Pancreas (tissue), 10 donors: ENCODE measurements around the gene TSPYL6. TPM values are rescaled to one million over a fixed set of nuclear protein-coding genes. Genes with fewer than 3 reads are reported as not detected.

Experiments
- ATAC-seq, 4 donors: fragments of 200-7000 bp; cut with Tn5 transposase; one replicate each; pipeline versions ENCODE4 v1.8.0 to v1.9.1; 2020; ENCODE audit warnings: mild to moderate bottlenecking in 4 of 4, moderate library complexity in 4 of 4
- DNase-seq, 6 donors: peaks; one replicate each; pipeline ENCODE4 v3.0.0-alpha.2; 2020
- FAIRE-seq: peaks from 2 replicates; lab custom pipeline; 2012; peaks lifted over from hg19 to GRCh38; lab: Jason Lieb, UNC
- H3K27ac ChIP-seq, 4 donors: fragments of 200-600 bp; sonication (generic); 1 replicate in 3 of 4; 2 replicates in 1 of 4; pipeline versions ENCODE4 v1.5.0 to v1.8.0; 2020
- H3K27me3 ChIP-seq, 4 donors: fragments of 200-600 bp; one replicate each; pipeline ENCODE4 v1.8.0; 2021
- H3K36me3 ChIP-seq, 3 donors: fragments of 200-600 bp; sonication (generic) in 1 of 3; one replicate each; pipeline versions ENCODE4 v1.5.0 to v1.8.0; 2020 to 2021
- H3K4me1 ChIP-seq, 3 donors: fragments of 200-600 bp; one replicate each; pipeline ENCODE4 v1.8.0; 2021
- H3K4me3 ChIP-seq, 4 donors: fragments of 200-600 bp; sonication (generic) in 2 of 4; one replicate each; pipeline versions ENCODE4 v1.5.0 to v1.8.0; 2020 to 2021
- H3K9me3 ChIP-seq, 4 donors: fragments of 200-600 bp; one replicate each; pipeline ENCODE4 v1.8.0; 2021
- WGBS, 2 donors: extraction: QIAGEN DNeasy Blood & Tissue Kit; methylation state at CpG; one replicate each; pipeline ENCODE4 v1.1.7; 2013; 5-methylcytosine and 5-hydroxymethylcytosine counted together
- intact Hi-C, 3 donors: fragments of 100-400 bp; cut with DNase I; formaldehyde crosslinking; loops; one replicate each; pipeline versions ENCODE4 v1.11.1 to v1.14.2; 2022
- polyA plus RNA-seq, 2 donors: library from polyadenylated mRNA; stranded (reverse); fragments of 200-250 nt; gene quantifications; one replicate each; pipeline ENCODE4 v1.2.3, GENCODE V29; 2013
- total RNA-seq, 6 donors: library from RNA; stranded (reverse); fragmentation: NEBNext Ultra II Directional in 4 of 6; extraction: Animal tissue kit (Norgen Biotek cat#: 25700) in 4 of 6; gene quantifications; one replicate each; pipeline versions ENCODE4 v1.2.1 to v1.2.4, GENCODE V29; 2021 to 2023
- TF ChIP-seq, protein P1 (sequence below), 4 donors: fragments of 200-600 bp; sonication (generic) in 3 of 4; IDR thresholded peaks; one replicate each; pipeline versions ENCODE4 v1.5.0 to v1.8.0; 2021; ENCODE audit warnings: antibody characterized with exemption in 4 of 4
- donor health status: healthy with polysubstance abuse.
- donor health status: DM: no; HTN: no; CAD: no; lungs with moderate emphysema.
- donor health status: DM: no; HTN: no; CAD: no.
- donor health status: control.
- donor health status: control.
- donor health status: Bipolar disorder and iron deficiency.
- donor health status: DM: yes; HTN: yes; CAD: no.
- donor health status: DM: no; HTN: no; CAD: no.
- donor health status: DM: no; HTN: no; CAD: no.
- donor health status: DM: yes; HTN: yes; CAD: no.

TSPYL6 gene
- total and polyA plus RNA-seq, 8 donors = 0.06 to 0.09 TPM; not detected in 6

DNA sequence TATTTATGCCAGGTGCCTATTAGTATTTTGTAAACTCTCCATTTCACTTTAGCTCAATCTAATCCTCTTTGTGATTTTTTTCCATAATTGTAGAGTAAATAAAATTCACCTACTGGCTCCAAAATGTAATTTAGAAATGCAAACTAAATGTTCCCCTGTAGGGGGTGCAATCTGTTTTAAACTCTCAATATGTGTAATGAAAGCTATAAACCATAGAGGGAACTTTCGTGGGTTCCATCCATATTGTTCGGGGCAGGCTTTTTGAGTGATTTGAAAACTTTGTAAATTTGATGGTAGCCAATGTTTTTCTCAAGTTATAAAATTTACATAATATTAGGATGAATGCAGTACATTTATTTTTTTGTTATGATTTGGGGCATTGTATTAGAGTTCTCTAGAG, 49.4 kb downstream of the TSPYL6 start:
- Histone ChIP-seq H3K4me3 (no peak overlapping the region), H3K36me3 (no peaks in the 10 kb centered on the region), H3K27me3 (no peaks in the 10 kb centered on the region), H3K4me1 (peaks cover 0 to 3% (median 0%) of the 10 kb centered on the region in 3 donors), H3K9me3 (no peaks in the 10 kb centered on the region), H3K27ac (no peak overlapping the region)
- DNase-seq = no peak
- intact Hi-C loops = no loop called here
- TF ChIP-seq, protein P1, sequence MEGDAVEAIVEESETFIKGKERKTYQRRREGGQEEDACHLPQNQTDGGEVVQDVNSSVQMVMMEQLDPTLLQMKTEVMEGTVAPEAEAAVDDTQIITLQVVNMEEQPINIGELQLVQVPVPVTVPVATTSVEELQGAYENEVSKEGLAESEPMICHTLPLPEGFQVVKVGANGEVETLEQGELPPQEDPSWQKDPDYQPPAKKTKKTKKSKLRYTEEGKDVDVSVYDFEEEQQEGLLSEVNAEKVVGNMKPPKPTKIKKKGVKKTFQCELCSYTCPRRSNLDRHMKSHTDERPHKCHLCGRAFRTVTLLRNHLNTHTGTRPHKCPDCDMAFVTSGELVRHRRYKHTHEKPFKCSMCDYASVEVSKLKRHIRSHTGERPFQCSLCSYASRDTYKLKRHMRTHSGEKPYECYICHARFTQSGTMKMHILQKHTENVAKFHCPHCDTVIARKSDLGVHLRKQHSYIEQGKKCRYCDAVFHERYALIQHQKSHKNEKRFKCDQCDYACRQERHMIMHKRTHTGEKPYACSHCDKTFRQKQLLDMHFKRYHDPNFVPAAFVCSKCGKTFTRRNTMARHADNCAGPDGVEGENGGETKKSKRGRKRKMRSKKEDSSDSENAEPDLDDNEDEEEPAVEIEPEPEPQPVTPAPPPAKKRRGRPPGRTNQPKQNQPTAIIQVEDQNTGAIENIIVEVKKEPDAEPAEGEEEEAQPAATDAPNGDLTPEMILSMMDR (IDR thresholded peaks at IDR 0.05) = peak in 3 of 4 donors; percentile 15 to 39 (median 27)
- WGBS, 2 donors = 19 to 28% methylated on average over 2 of the region's 2 CpGs
- peak; percentile 60 to 80 (median 70) for ATAC-seq
- peak; percentile 88 for FAIRE-seq

DNA sequence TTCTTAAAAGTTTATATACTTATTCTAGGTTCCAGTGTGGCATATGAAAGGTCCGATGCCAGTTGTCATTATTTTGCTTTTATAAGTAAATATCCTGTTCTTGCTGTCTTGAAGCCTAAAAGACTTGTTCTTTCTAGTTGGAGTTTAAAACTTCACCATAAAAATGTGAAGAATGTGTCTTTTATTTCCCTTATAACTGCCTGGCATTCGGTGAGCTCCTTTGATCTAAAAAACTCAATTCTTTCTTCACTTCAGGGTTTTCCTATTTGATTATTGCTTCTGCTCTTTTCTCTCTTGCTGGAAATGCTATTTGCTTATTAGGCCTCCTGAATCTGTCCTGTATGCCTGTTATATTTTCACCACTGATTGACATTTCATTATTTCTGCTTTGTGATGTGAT, 51.6 kb downstream of the TSPYL6 start:
- H3K4me3 ChIP-seq = no peak overlapping the region
- FAIRE-seq = no peak
- peaks cover 0 to 3% (median 0%) of the 10 kb centered on the region in 3 donors for H3K4me1 ChIP-seq
- H3K36me3 ChIP-seq = no peaks in the 10 kb centered on the region
- intact Hi-C loops = no loop called here
- no peaks in the 10 kb centered on the region for H3K9me3 ChIP-seq
- TF ChIP-seq, protein P1 (IDR thresholded peaks at IDR 0.05) = no peak
- no peak for ATAC-seq
- H3K27me3 ChIP-seq = no peaks in the 10 kb centered on the region
- WGBS, 2 donors = 72 to 81% methylated on average over 2 of the region's 2 CpGs
- DNase-seq = no peak
- H3K27ac ChIP-seq = no peak overlapping the region

Other genes starting within 250 kb of the TSPYL6 start
- 10 to 100 TPM in 3 of 6 donors, 1 to 10 TPM in 3; 8.0 to 12.9 (median 9.4) TPM for gene ACYP2, start 140.6 kb downstream of the TSPYL6 start, total RNA-seq
- gene ACYP2, start 140.6 kb downstream of the TSPYL6 start, polyA plus RNA-seq = 10 to 100 TPM; 15.1 to 18.0 TPM
- 100 to 1,000 TPM in 2 of 6 donors, 10 to 100 TPM in 4; 80.8 to 192 (median 89.8) TPM for gene SPTBN1, start 200.1 kb upstream of the TSPYL6 start, total RNA-seq
- gene SPTBN1, start 200.1 kb upstream of the TSPYL6 start, polyA plus RNA-seq = 10 to 100 TPM; 43.8 to 52.9 TPM